GM11168 (cell line): ENCODE data around the gene CXCR2.

Experiments used
- in situ Hi-C: fragments of 300-500 bp; cut with MboI; formaldehyde crosslinking; loops from one replicate; pipeline ENCODE4 v1.12.0; 2022; ENCODE audit warnings: low sequenced_read_pairs; ENCODE audit not compliant: unreplicated experiment

Gene CXCR2

GRCh38 chr2:218172845-218173244 lies 47.0 kb downstream of the CXCR2 start:
- in situ Hi-C loops: no loop called here

- in situ Hi-C loops: no loop called here
Measured at GRCh38 chr2:218179782-218180181, 54.0 kb downstream of the CXCR2 start.

- in situ Hi-C loops: no loop called here
Measured at GRCh38 chr2:218180467-218181114, 54.8 kb downstream of the CXCR2 start.

- in situ Hi-C loops: no loop called here
Measured at GRCh38 chr2:218184331-218184730, 58.5 kb downstream of the CXCR2 start.

- in situ Hi-C loops: no loop called here
Measured at GRCh38 chr2:218186355-218186766, 60.5 kb downstream of the CXCR2 start.
